Breast epithelium (tissue), 3 donors: ENCODE results near the gene NHP2.

Experiments used
- POLR2A ChIP-seq: fragments of 450-650 bp; IDR thresholded peaks from one replicate; pipeline ENCODE4 v1.6.1; 2016; ENCODE audit warnings: antibody characterized with exemption, mild to moderate bottlenecking, moderate library complexity
- POLR2AphosphoS5 ChIP-seq, 3 donors: sonication (generic); formaldehyde crosslinking; IDR thresholded peaks; one replicate each; pipeline ENCODE4 v1.6.1; 2017; ENCODE audit warnings: antibody characterized with exemption in 3 of 3
- TF ChIP-seq, protein P1 (sequence below), 3 donors: fragments of 450-650 bp; IDR thresholded peaks; one replicate each; pipeline ENCODE4 v1.5.1; 2016 to 2017; ENCODE audit warnings: antibody characterized with exemption in 3 of 3, mild to moderate bottlenecking in 3 of 3, moderate library complexity in 3 of 3

DNA sequence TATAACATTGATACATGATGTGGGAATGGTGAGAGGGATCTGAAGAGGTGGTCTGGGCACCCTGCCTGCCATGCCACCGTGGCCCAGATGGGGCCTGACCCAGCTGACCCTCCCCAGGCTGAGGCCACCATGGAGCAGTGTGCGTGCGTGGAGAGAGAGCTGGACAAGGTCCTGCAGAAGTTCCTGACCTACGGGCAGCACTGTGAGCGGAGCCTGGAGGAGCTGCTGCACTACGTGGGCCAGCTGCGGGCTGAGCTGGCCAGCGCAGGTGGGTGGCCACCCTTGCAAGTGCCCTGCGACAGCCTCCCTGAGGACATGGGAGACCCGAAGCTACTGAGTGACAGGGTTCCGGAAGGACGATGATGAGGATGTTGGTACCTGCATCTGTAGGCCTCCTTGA, 15.7 kb downstream of the NHP2 start:
- TF ChIP-seq, protein P1, sequence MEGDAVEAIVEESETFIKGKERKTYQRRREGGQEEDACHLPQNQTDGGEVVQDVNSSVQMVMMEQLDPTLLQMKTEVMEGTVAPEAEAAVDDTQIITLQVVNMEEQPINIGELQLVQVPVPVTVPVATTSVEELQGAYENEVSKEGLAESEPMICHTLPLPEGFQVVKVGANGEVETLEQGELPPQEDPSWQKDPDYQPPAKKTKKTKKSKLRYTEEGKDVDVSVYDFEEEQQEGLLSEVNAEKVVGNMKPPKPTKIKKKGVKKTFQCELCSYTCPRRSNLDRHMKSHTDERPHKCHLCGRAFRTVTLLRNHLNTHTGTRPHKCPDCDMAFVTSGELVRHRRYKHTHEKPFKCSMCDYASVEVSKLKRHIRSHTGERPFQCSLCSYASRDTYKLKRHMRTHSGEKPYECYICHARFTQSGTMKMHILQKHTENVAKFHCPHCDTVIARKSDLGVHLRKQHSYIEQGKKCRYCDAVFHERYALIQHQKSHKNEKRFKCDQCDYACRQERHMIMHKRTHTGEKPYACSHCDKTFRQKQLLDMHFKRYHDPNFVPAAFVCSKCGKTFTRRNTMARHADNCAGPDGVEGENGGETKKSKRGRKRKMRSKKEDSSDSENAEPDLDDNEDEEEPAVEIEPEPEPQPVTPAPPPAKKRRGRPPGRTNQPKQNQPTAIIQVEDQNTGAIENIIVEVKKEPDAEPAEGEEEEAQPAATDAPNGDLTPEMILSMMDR (IDR thresholded peaks at IDR 0.05): no peak
- no peak for TF ChIP-seq POLR2AphosphoS5 (IDR thresholded peaks at IDR 0.05)
- TF ChIP-seq POLR2A: no peak
